K562 (cell line): ENCODE data around the gene TACR1.

ENCODE experiments used
- BACH1 ChIP-seq: fragments of 200-800 bp; sonication (Bioruptor generic); IDR thresholded peaks from 2 replicates; pipeline ENCODE4 v1.6.1; 2016; ENCODE audit warnings: missing genetic modification characterization, missing compliant biosample characterization
- JUNB ChIP-seq: fragments of 450-650 bp; formaldehyde crosslinking; conservative IDR thresholded peaks from 2 replicates; pipeline ENCODE4 v1.4.0; 2020; ENCODE audit warnings: mild to moderate bottlenecking
- JUND ChIP-seq, 2 experiments: IDR thresholded peaks; 2 replicates in 1 of 2; 3 replicates in 1 of 2; pipeline ENCODE4 v1.6.1; 2011; ENCODE audit warnings: borderline replicate concordance in 2 of 2, low read depth in 2 of 2, low read length in 2 of 2, improper control_type of control experiment in 1 of 2, missing biosample characterization in 1 of 2, missing genetic modification characterization in 1 of 2, missing genetic modification reagents in 1 of 2
- KAT8 ChIP-seq: fragments of 450-650 bp; IDR thresholded peaks from 2 replicates; pipeline ENCODE4 v1.6.1; 2016; ENCODE audit warnings: low read depth, mild to moderate bottlenecking
- MTA1 ChIP-seq: fragments of 450-650 bp; IDR thresholded peaks from 2 replicates; pipeline ENCODE4 v1.6.1; 2017; ENCODE audit warnings: borderline replicate concordance
- ZNF282 ChIP-seq: sonication (generic); formaldehyde crosslinking; IDR thresholded peaks from 2 replicates; pipeline ENCODE4 v1.8.1; 2023; ENCODE audit warnings: missing genetic modification reagents
- ZNF785 ChIP-seq: fragments of 250-450 bp; sonication (Bioruptor Pico); IDR thresholded peaks from 2 replicates; pipeline ENCODE4 v1.4.0; 2020; ENCODE audit warnings: mild to moderate bottlenecking
- TF ChIP-seq, protein P1 (sequence below): sonication (generic); formaldehyde crosslinking; IDR thresholded peaks from 2 replicates; pipeline ENCODE4 v1.8.0; 2022; ENCODE audit warnings: mild to moderate bottlenecking, missing genetic modification reagents, borderline replicate concordance

DNA sequence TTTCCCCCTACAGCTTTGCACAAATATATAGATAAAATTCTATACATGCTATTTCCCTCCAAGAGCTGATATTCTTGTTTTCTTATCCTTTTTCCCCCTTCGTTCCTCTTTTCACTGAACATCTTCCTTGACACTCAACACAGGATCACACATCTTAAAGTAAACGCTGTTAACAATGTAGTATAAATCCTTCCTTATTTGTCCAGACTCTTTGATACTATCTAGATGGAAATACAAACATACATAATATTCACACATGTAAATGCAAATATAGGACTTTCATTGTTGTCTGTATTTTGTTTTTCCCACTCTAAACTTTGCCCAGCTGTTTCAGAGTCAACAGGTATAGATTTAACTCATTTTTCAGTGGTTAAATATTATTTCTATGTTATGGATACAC is 3.0 kb upstream of the TACR1 start:
- TF ChIP-seq KAT8 = no peak
- TF ChIP-seq, protein P1, sequence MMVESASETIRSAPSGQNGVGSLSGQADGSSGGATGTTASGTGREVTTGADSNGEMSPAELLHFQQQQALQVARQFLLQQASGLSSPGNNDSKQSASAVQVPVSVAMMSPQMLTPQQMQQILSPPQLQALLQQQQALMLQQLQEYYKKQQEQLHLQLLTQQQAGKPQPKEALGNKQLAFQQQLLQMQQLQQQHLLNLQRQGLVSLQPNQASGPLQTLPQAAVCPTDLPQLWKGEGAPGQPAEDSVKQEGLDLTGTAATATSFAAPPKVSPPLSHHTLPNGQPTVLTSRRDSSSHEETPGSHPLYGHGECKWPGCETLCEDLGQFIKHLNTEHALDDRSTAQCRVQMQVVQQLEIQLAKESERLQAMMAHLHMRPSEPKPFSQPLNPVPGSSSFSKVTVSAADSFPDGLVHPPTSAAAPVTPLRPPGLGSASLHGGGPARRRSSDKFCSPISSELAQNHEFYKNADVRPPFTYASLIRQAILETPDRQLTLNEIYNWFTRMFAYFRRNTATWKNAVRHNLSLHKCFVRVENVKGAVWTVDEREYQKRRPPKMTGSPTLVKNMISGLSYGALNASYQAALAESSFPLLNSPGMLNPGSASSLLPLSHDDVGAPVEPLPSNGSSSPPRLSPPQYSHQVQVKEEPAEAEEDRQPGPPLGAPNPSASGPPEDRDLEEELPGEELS (CRISPR knock-in tag) = no peak
- TF ChIP-seq BACH1 (tag) = no peak
- no peak for TF ChIP-seq MTA1
- no peak for TF ChIP-seq JUNB (CRISPR knock-in tag)
- no peak for TF ChIP-seq ZNF282 (CRISPR knock-in tag)
- TF ChIP-seq JUND (IDR thresholded peaks at IDR 0.05; ENCODE audit: borderline replicate concordance, low read depth, low read length) = no peak
- TF ChIP-seq JUND (tag; IDR thresholded peaks at IDR 0.05; ENCODE audit: borderline replicate concordance, low read depth, low read length) = no peak
- TF ChIP-seq ZNF785 (CRISPR knock-in tag) = no peak
